Subcutaneous adipose tissue (tissue), 4 donors: Measurements from ENCODE around the gene CES4A. TPM values are rescaled to one million over a fixed set of nuclear protein-coding genes. Genes with fewer than 3 reads are reported as not detected.

Experiments used
- CTCF ChIP-seq: fragments of 450-650 bp; IDR thresholded peaks from one replicate; pipeline ENCODE4 v1.5.1; 2016; ENCODE audit warnings: low read depth, mild to moderate bottlenecking, control low read depth, antibody characterized with exemption, moderate library complexity
- total RNA-seq, 4 donors: library from RNA; depleted of rRNA; stranded (reverse); fragments of >200 nt; gene quantifications; one replicate each; pipeline ENCODE4 v1.1.0, GENCODE V29; 2016

CES4A gene
- total RNA-seq, 4 donors from 2014 or later = 5.4 to 25.2 (median 6.6) TPM

GRCh38 chr16:67039260-67040020 lies 51.1 kb downstream of the CES4A start:
- TF ChIP-seq CTCF = no peak

- TF ChIP-seq CTCF = no peak
Measured at GRCh38 chr16:67040166-67040565, 51.8 kb downstream of the CES4A start.

- no peak for TF ChIP-seq CTCF
Measured at GRCh38 chr16:67040906-67041305, 52.5 kb downstream of the CES4A start.

- no peak for TF ChIP-seq CTCF
Measured at GRCh38 chr16:67043420-67043819, 55.0 kb downstream of the CES4A start.

- no peak for TF ChIP-seq CTCF
Measured at GRCh38 chr16:67050796-67051195, 62.4 kb downstream of the CES4A start.

- no peak for TF ChIP-seq CTCF
Measured at GRCh38 chr16:67052399-67052798, 64.0 kb downstream of the CES4A start.

- TF ChIP-seq CTCF = no peak
Measured at GRCh38 chr16:67053767-67054334, 65.5 kb downstream of the CES4A start.
